Right forelimb (tissue), 1 donor: ENCODE measurements around the gene ZMYND15.

Experiments
- DNase-seq: peaks from one replicate; pipeline ENCODE4 v3.0.0-alpha.2; 2018

ZMYND15 gene

GRCh38 chr17:4743898-4744297 is 4.3 kb downstream of the ZMYND15 start:
- DNase-seq: no peak

GRCh38 chr17:4744999-4745969 is 5.7 kb downstream of the ZMYND15 start:
- no peak for DNase-seq

GRCh38 chr17:4747847-4748246 is 8.2 kb downstream of the ZMYND15 start:
- no peak for DNase-seq

- DNase-seq: no peak
Observed at GRCh38 chr17:4748686-4749085, 9.1 kb downstream of the ZMYND15 start.

- DNase-seq: no peak
Observed at GRCh38 chr17:4750606-4751005, 11.0 kb downstream of the ZMYND15 start.

- DNase-seq: no peak
Observed at GRCh38 chr17:4751932-4752331, 12.3 kb downstream of the ZMYND15 start.

- DNase-seq: no peak
Observed at GRCh38 chr17:4753392-4753791, 13.8 kb downstream of the ZMYND15 start.

GRCh38 chr17:4759776-4760236 is 20.2 kb downstream of the ZMYND15 start:
- DNase-seq: no peak

- DNase-seq: no peak
Observed at GRCh38 chr17:4764595-4764994, 25.0 kb downstream of the ZMYND15 start.

- DNase-seq: no peak
Observed at GRCh38 chr17:4766201-4766600, 26.6 kb downstream of the ZMYND15 start.

GRCh38 chr17:4766723-4767122 is 27.1 kb downstream of the ZMYND15 start:
- no peak for DNase-seq

GRCh38 chr17:4768298-4768697 is 28.7 kb downstream of the ZMYND15 start:
- no peak for DNase-seq

- DNase-seq: no peak
Observed at GRCh38 chr17:4769628-4770027, 30.0 kb downstream of the ZMYND15 start.

GRCh38 chr17:4771519-4772234 is 32.0 kb downstream of the ZMYND15 start, which contains the start of gene TM4SF5:
Gene TM4SF5 (plus strand): TSS chr17:4771886. CDS start chr17:4771923, 37 bp downstream.
- DNase-seq: no peak

GRCh38 chr17:4772235-4772613 is 32.6 kb downstream of the ZMYND15 start:
- DNase-seq: no peak

- DNase-seq: no peak
Observed at GRCh38 chr17:4777969-4778760, 38.5 kb downstream of the ZMYND15 start.

GRCh38 chr17:4780325-4780955 is 40.8 kb downstream of the ZMYND15 start:
- DNase-seq: no peak

- no peak for DNase-seq
Observed at GRCh38 chr17:4782652-4783051, 43.0 kb downstream of the ZMYND15 start.

- DNase-seq: no peak
Observed at GRCh38 chr17:4785311-4786105, 45.9 kb downstream of the ZMYND15 start.

- DNase-seq: no peak
Observed at GRCh38 chr17:4786106-4786511, 46.5 kb downstream of the ZMYND15 start, which contains the start of gene VMO1. Gene VMO1 (minus strand): TSS chr17:4786364. CDS start chr17:4786352, 12 bp downstream.

GRCh38 chr17:4786516-4786915 is 46.9 kb downstream of the ZMYND15 start:
- DNase-seq: no peak
